Measurements from ENCODE around the gene CDK14. TPM values are rescaled to one million over a fixed set of nuclear protein-coding genes. Genes with fewer than 3 reads are reported as not detected.

Gene CDK14
- total and polyA plus RNA-seq, 10 of the 15 experiments (the other 5 are each of a cell fraction or from before 2014, with no cell fraction given) = 6.5 to 61.3 (median 24.2) TPM

GRCh38 chr7:91249506-91250233 lies 653.5 kb downstream of the CDK14 start:
- Histone ChIP-seq H3K79me2 (ENCODE audit: control insufficient read depth, insufficient read depth, low read length) (no peaks in the 10 kb centered on the region), H3K4me2 (ENCODE audit: control insufficient read depth, insufficient read depth) (no peak overlapping the region), H3K27ac (ENCODE audit: control insufficient read depth, insufficient read depth) (no peak overlapping the region), H2AFZ (ENCODE audit: control insufficient read depth, low read depth, low read length) (no peak overlapping the region), H3K9me3 (replicated peaks; ENCODE audit: control insufficient read depth, insufficient read depth, low read length) (no peaks in the 10 kb centered on the region), H3K36me3 (ENCODE audit: control insufficient read depth in 2 of 2, insufficient read depth in 2 of 2, low read length in 1 of 2) (no peaks in the 10 kb centered on the region), H3K9ac (ENCODE audit: control insufficient read depth, insufficient read depth, low read length) (no peak overlapping the region), H3K27me3 (replicated peaks in 1 of 2; ENCODE audit: control insufficient read depth in 2 of 2, insufficient read depth in 2 of 2, low read length in 1 of 2) (no peaks in the 10 kb centered on the region), H3K4me3 (no peak overlapping the region), H4K20me1 (ENCODE audit: control insufficient read depth, insufficient read depth) (no peaks in the 10 kb centered on the region), H3K4me1 (ENCODE audit: control insufficient read depth, insufficient read depth, low read length) (no peaks in the 10 kb centered on the region)
- TF ChIP-seq PKNOX1 (IDR thresholded peaks at IDR 0.05) (no peak), CHD2 (IDR thresholded peaks at IDR 0.05; ENCODE audit: borderline replicate concordance, low read depth, low read length) (no peak), BACH1 (IDR thresholded peaks at IDR 0.05; ENCODE audit: borderline replicate concordance) (no peak), FOXM1 (IDR thresholded peaks at IDR 0.05; ENCODE audit: low read depth, low read length) (no peak), POLR2A (IDR thresholded peaks at IDR 0.05; ENCODE audit: low read depth, low read length) (no peak), TCF7 (IDR thresholded peaks at IDR 0.05; ENCODE audit: borderline replicate concordance) (no peak), TAF1 (IDR thresholded peaks at IDR 0.05; ENCODE audit: borderline replicate concordance, low read depth, low read length) (no peak), RAD21 (IDR thresholded peaks at IDR 0.05; ENCODE audit: insufficient read depth, low read depth, low read length) (no peak)
- ChIA-PET RAD21 (ENCODE audit: unreplicated experiment) (no interaction called here), CTCF (no interaction called here), SMC1A (ENCODE audit: uncharacterized antibody, unreplicated experiment) (interaction anchor here (1.6 to 2.9 kb wide), 2 partner anchors 10 to 13 kb away, joined by 5 to 9 read pairs; no protein-coding TSS in a partner anchor), POLR2A (no interaction called here)
- ATAC-seq (no peak), DNase-seq (ENCODE audit: low read depth, low spot score) (no peak), FAIRE-seq (no peak)
- in situ Hi-C loops (cut with MboI) = loop anchor here (25.0 kb wide), 1 partner anchor 562 kb away; no protein-coding TSS in a partner anchor
- 18% methylated on average over 4 of the region's 4 CpGs for WGBS (ENCODE audit: insufficient coverage, insufficient replicate concordance, low lambda C conversion rate, missing lambda C conversion rate)
- intact Hi-C loops (cut with micrococcal nuclease; ENCODE audit: unreplicated experiment) = no loop called here
- no TSS peak for BruUV-seq (replicated peaks)

Measured in GM12878 (cell line).